A549 treated with GW870086 at 1 μM for 4 hours (cell line): ENCODE results near the gene PCDHA5. TPM values are rescaled to one million over a fixed set of nuclear protein-coding genes. Genes with fewer than 3 reads are reported as not detected.

Experiments
- total RNA-seq: library from RNA; stranded (reverse); fragments of 200-300 nt; extraction: Qiagen RNA extraction; gene quantifications from 5 replicates; pipeline ENCODE4 v1.2.3, GENCODE V29; 2022; ENCODE audit warnings: low read depth

PCDHA5 gene
- total RNA-seq, 1 experiment from 2014 or later = 0.73 TPM

Other genes with a start within 250 kb of the PCDHA5 start
- 3.0 to 4.8 TPM (median 4.6 TPM) in 5 replicates for gene CD14, start 188.4 kb upstream of the PCDHA5 start, total RNA-seq
- gene TMCO6, start 182.2 kb upstream of the PCDHA5 start, total RNA-seq = 9.1 to 14.6 TPM (median 12.8 TPM) in 5 replicates
- 110 to 128 TPM (median 113 TPM) in 5 replicates for gene NDUFA2, start 174.0 kb upstream of the PCDHA5 start, total RNA-seq
- 82.9 to 107 TPM (median 88.8 TPM) in 5 replicates for gene IK, start 173.8 kb upstream of the PCDHA5 start, total RNA-seq
- 27.1 to 30.4 TPM (median 30.0 TPM) in 5 replicates for gene WDR55, start 156.7 kb upstream of the PCDHA5 start, total RNA-seq
- 0.37 to 0.97 TPM (median 0.64 TPM) in 5 replicates for gene DND1, start 148.0 kb upstream of the PCDHA5 start, total RNA-seq
- gene HARS1, start 130.2 kb upstream of the PCDHA5 start, total RNA-seq = 73.2 to 85.5 TPM (median 78.1 TPM) in 5 replicates
- 33.2 to 42.4 TPM (median 37.4 TPM) in 5 replicates for gene HARS2, start 130.2 kb upstream of the PCDHA5 start, total RNA-seq
- gene ZMAT2, start 121.2 kb upstream of the PCDHA5 start, total RNA-seq = 80.6 to 110 TPM (median 84.5 TPM) in 5 replicates
- 0.09 to 0.18 TPM (median 0.15 TPM) in 5 replicates for gene PCDHA1, start 35.5 kb upstream of the PCDHA5 start, total RNA-seq
- gene PCDHA2, start 26.8 kb upstream of the PCDHA5 start, total RNA-seq = 0.06 to 0.10 TPM (median 0.07 TPM) in 3 of 5 replicates, not detected in the others
- 0.78 to 1.3 TPM (median 0.88 TPM) in 5 replicates for gene PCDHA3, start 20.6 kb upstream of the PCDHA5 start, total RNA-seq
- gene PCDHA4, start 14.5 kb upstream of the PCDHA5 start, total RNA-seq = 1.6 to 2.2 TPM (median 2.0 TPM) in 5 replicates
- gene PCDHA6, start 6.3 kb downstream of the PCDHA5 start, total RNA-seq = 0.05 to 0.09 TPM (median 0.08 TPM) in 3 of 5 replicates, not detected in the others
- gene PCDHA7, start 12.7 kb downstream of the PCDHA5 start, total RNA-seq = 0.08 to 0.13 TPM (median 0.10 TPM) in 5 replicates
- 0.03 to 0.11 TPM in 2 of 5 replicates, not detected in the others for gene PCDHA8, start 19.6 kb downstream of the PCDHA5 start, total RNA-seq
- 0.02 to 0.07 TPM in 2 of 5 replicates, not detected in the others for gene PCDHA9, start 26.8 kb downstream of the PCDHA5 start, total RNA-seq
- 0.03 to 0.05 TPM (median 0.04 TPM) in 4 of 5 replicates, not detected in the other for gene PCDHA10, start 34.3 kb downstream of the PCDHA5 start, total RNA-seq
- gene PCDHA11, start 47.3 kb downstream of the PCDHA5 start, total RNA-seq = 0.06 to 0.96 TPM (median 0.11 TPM) in 5 replicates
- 2.5 to 3.4 TPM (median 3.1 TPM) in 5 replicates for gene PCDHA12, start 53.7 kb downstream of the PCDHA5 start, total RNA-seq
- gene PCDHA13, start 60.5 kb downstream of the PCDHA5 start, total RNA-seq = 0.07 to 0.17 TPM (median 0.10 TPM) in 5 replicates
- 2.4 to 3.3 TPM (median 3.0 TPM) in 5 replicates for gene PCDHAC1, start 104.7 kb downstream of the PCDHA5 start, total RNA-seq
- 4.0 to 5.0 TPM (median 4.4 TPM) in 5 replicates for gene PCDHAC2, start 144.9 kb downstream of the PCDHA5 start, total RNA-seq
- gene PCDHB1, start 229.8 kb downstream of the PCDHA5 start, total RNA-seq = not detected in 5 replicates